Fibroblast of lung (primary cell): ENCODE data around the gene TKT. TPM values are rescaled to one million over a fixed set of nuclear protein-coding genes. Genes with fewer than 3 reads are reported as not detected.

Experiments
- DNase-seq, 2 donors: peaks; one replicate each; pipeline versions ENCODE4 v3.0.0 to v3.0.0-alpha.2; 2010; ENCODE audit warnings: low read depth in 2 of 2
- H2AFZ ChIP-seq: 2 replicates; pipeline ENCODE4 v1.5.1; 2012; ENCODE audit warnings: low read length, control low read depth, inconsistent platforms
- H3K27ac ChIP-seq: 2 replicates; pipeline ENCODE4 v1.5.1; 2011; ENCODE audit warnings: low read length, control low read depth; ENCODE audit not compliant: insufficient read depth
- H3K27me3 ChIP-seq: 2 replicates; pipeline ENCODE4 v1.5.1; 2011; ENCODE audit warnings: mild to moderate bottlenecking, low read length; ENCODE audit not compliant: control insufficient read depth, insufficient read depth
- H3K36me3 ChIP-seq: 2 replicates; pipeline ENCODE4 v1.5.1; 2011; ENCODE audit warnings: low read length; ENCODE audit not compliant: control insufficient read depth, insufficient read depth
- H3K4me1 ChIP-seq: 2 replicates; pipeline ENCODE4 v1.5.1; 2011; ENCODE audit warnings: low read length; ENCODE audit not compliant: control insufficient read depth, insufficient read depth; ENCODE audit errors: extremely low read depth
- H3K4me2 ChIP-seq: 2 replicates; pipeline ENCODE4 v1.5.1; 2011; ENCODE audit warnings: low read length, control low read depth; ENCODE audit not compliant: insufficient read depth; ENCODE audit errors: extremely low read depth
- H3K4me3 ChIP-seq, 4 experiments: fragments of 200-600 bp in 1 of 4; sonication (generic) in 1 of 4; replicated peaks in 1 of 4; 2 replicates each; pipeline ENCODE4 v1.5.1; 2011 to 2016; ENCODE audit warnings: low read length in 4 of 4, low read depth in 3 of 4, mild to moderate bottlenecking in 3 of 4, control low read depth in 2 of 4, inconsistent platforms in 1 of 4, mixed read lengths in 1 of 4; ENCODE audit not compliant: insufficient read depth in 1 of 4; ENCODE audit errors: control extremely low read depth in 1 of 4
- H3K79me2 ChIP-seq: 2 replicates; pipeline ENCODE4 v1.5.1; 2012; ENCODE audit warnings: mild to moderate bottlenecking, low read length, inconsistent platforms; ENCODE audit not compliant: control insufficient read depth, insufficient read depth
- H3K9ac ChIP-seq: 2 replicates; pipeline ENCODE4 v1.5.1; 2011; ENCODE audit warnings: mild to moderate bottlenecking, low read length, control low read depth; ENCODE audit not compliant: insufficient read depth
- H3K9me3 ChIP-seq: 2 replicates; pipeline ENCODE4 v1.5.1; 2012; ENCODE audit warnings: low read depth, low read length; ENCODE audit not compliant: control insufficient read depth, insufficient read depth
- H4K20me1 ChIP-seq: 2 replicates; pipeline ENCODE4 v1.5.1; 2011; ENCODE audit warnings: low read length; ENCODE audit not compliant: control insufficient read depth, insufficient read depth; ENCODE audit errors: extremely low read depth
- CTCF ChIP-seq, 2 donors: IDR thresholded peaks in 1 of 2; conservative IDR thresholded peaks in 1 of 2; 1 replicate in 1 of 2; 2 replicates in 1 of 2; pipeline ENCODE4 v1.5.1; 2011 to 2012; ENCODE audit warnings: low read length in 2 of 2, control low read depth in 1 of 2, inconsistent platforms in 1 of 2, low read depth in 1 of 2, mild to moderate bottlenecking in 1 of 2
- EZH2 ChIP-seq: IDR thresholded peaks from 2 replicates; pipeline ENCODE4 v1.5.1; 2012; ENCODE audit warnings: low read length, control low read depth, mild to moderate bottlenecking; ENCODE audit errors: missing control alignments
- polyA plus RNA-seq, 2 donors: library from polyadenylated mRNA; depleted of rRNA in 1 of 2; stranded (reverse) in 1 of 2; unstranded in 1 of 2; fragments of >200 nt; gene quantifications; 2 replicates each; pipeline ENCODE4 v1.2.1, GENCODE V29; 2011 to 2012; ENCODE audit warnings: missing spikeins in 1 of 2
- total RNA-seq: library from RNA; depleted of rRNA; stranded (reverse); fragments of >200 nt; gene quantifications from 2 replicates; pipeline ENCODE4 v1.2.1, GENCODE V29; 2014

Gene TKT
- total and polyA plus RNA-seq, 2 donors (not counting 1 experiment from before 2014, with no cell fraction given), result 163 to 810 TPM

GRCh38 chr3:53267766-53268165, 11.9 kb upstream of the TKT start:
- Histone ChIP-seq H3K36me3 (no peaks in the 10 kb centered on the region), H2AFZ (no peak overlapping the region), H3K4me1 (peaks cover 6% of the 10 kb centered on the region), H3K9me3 (no peaks in the 10 kb centered on the region), H3K27me3 (no peaks in the 10 kb centered on the region), H3K4me2 (no peak overlapping the region), H3K9ac (no peak overlapping the region), H4K20me1 (no peaks in the 10 kb centered on the region), H3K4me3 (no peak overlapping the region), H3K27ac (no peak overlapping the region), H3K79me2 (no peaks in the 10 kb centered on the region)
- DNase-seq, result no peak
- TF ChIP-seq EZH2, result no peak
- no peak for TF ChIP-seq CTCF (conservative IDR thresholded peaks at IDR 0.05 in 1 of 2, IDR thresholded peaks at IDR 0.05 in 1 of 2; ENCODE audit: low read depth in 1 of 2, low read length in 2 of 2)

GRCh38 chr3:53264718-53265117, 8.9 kb upstream of the TKT start:
- H3K4me3 ChIP-seq, result no peak overlapping the region
- H3K9ac ChIP-seq, result no peak overlapping the region
- no peaks in the 10 kb centered on the region for H3K9me3 ChIP-seq
- H4K20me1 ChIP-seq, result no peaks in the 10 kb centered on the region
- H2AFZ ChIP-seq, result no peak overlapping the region
- peaks cover 6% of the 10 kb centered on the region for H3K4me1 ChIP-seq
- no peak overlapping the region for H3K4me2 ChIP-seq
- no peak for DNase-seq
- no peaks in the 10 kb centered on the region for H3K36me3 ChIP-seq
- H3K27me3 ChIP-seq, result no peaks in the 10 kb centered on the region
- H3K27ac ChIP-seq, result no peak overlapping the region
- no peaks in the 10 kb centered on the region for H3K79me2 ChIP-seq
- TF ChIP-seq EZH2, result no peak
- TF ChIP-seq CTCF (conservative IDR thresholded peaks at IDR 0.05 in 1 of 2, IDR thresholded peaks at IDR 0.05 in 1 of 2; ENCODE audit: low read depth in 1 of 2, low read length in 2 of 2), result no peak

- no peak overlapping the region for H2AFZ ChIP-seq
- peaks cover 6% of the 10 kb centered on the region for H3K4me1 ChIP-seq
- no peaks in the 10 kb centered on the region for H3K79me2 ChIP-seq
- no peak overlapping the region for H3K27ac ChIP-seq
- H3K9me3 ChIP-seq, result no peaks in the 10 kb centered on the region
- H3K27me3 ChIP-seq, result no peaks in the 10 kb centered on the region
- no peak overlapping the region for H3K9ac ChIP-seq
- no peak for TF ChIP-seq CTCF (conservative IDR thresholded peaks at IDR 0.05 in 1 of 2, IDR thresholded peaks at IDR 0.05 in 1 of 2; ENCODE audit: low read depth in 1 of 2, low read length in 2 of 2)
- TF ChIP-seq EZH2, result no peak
- H4K20me1 ChIP-seq, result no peaks in the 10 kb centered on the region
- H3K4me3 ChIP-seq, result no peak overlapping the region
- H3K36me3 ChIP-seq, result no peaks in the 10 kb centered on the region
- no peak overlapping the region for H3K4me2 ChIP-seq
- DNase-seq, result no peak
Observed at GRCh38 chr3:53263907-53264306, 8.1 kb upstream of the TKT start.
